Iris pigment epithelial cell (primary cell): ENCODE data around the gene MAN1A2.

ENCODE experiments used
- DNase-seq: peaks from one replicate; pipeline ENCODE4 v3.0.0-alpha.2; 2011; ENCODE audit warnings: low read depth

The MAN1A2 gene

GRCh38 chr1:117495068-117495467, 127.8 kb downstream of the MAN1A2 start:
- no peak for DNase-seq

- DNase-seq = peak; percentile 13
Observed at GRCh38 chr1:117499071-117499470, 131.8 kb downstream of the MAN1A2 start.

GRCh38 chr1:117500584-117500983, 133.3 kb downstream of the MAN1A2 start:
- DNase-seq = no peak

GRCh38 chr1:117501281-117501680, 134.0 kb downstream of the MAN1A2 start:
- DNase-seq = peak; percentile 87

GRCh38 chr1:117511273-117511672, 144.0 kb downstream of the MAN1A2 start:
- DNase-seq = no peak

GRCh38 chr1:117512728-117513321, 145.6 kb downstream of the MAN1A2 start:
- DNase-seq = peak; percentile 23

GRCh38 chr1:117523111-117523510, 155.9 kb downstream of the MAN1A2 start:
- DNase-seq = no peak

- DNase-seq = no peak
Observed at GRCh38 chr1:117527074-117527473, 159.8 kb downstream of the MAN1A2 start.

- peak; percentile 41 for DNase-seq
Observed at GRCh38 chr1:117527566-117528102, 160.4 kb downstream of the MAN1A2 start.

- DNase-seq = no peak
Observed at GRCh38 chr1:117529683-117530082, 162.4 kb downstream of the MAN1A2 start.

- DNase-seq = no peak
Observed at GRCh38 chr1:117531222-117531621, 164.0 kb downstream of the MAN1A2 start.

- DNase-seq = peak; percentile 63
Observed at GRCh38 chr1:117534995-117535467, 167.8 kb downstream of the MAN1A2 start.

GRCh38 chr1:117535821-117536220, 168.6 kb downstream of the MAN1A2 start:
- DNase-seq = no peak

GRCh38 chr1:117537291-117537920, 170.2 kb downstream of the MAN1A2 start:
- no peak for DNase-seq

GRCh38 chr1:117540532-117540931, 173.3 kb downstream of the MAN1A2 start:
- DNase-seq = no peak

GRCh38 chr1:117541003-117541402, 173.8 kb downstream of the MAN1A2 start:
- no peak for DNase-seq

- DNase-seq = no peak
Observed at GRCh38 chr1:117541585-117541984, 174.3 kb downstream of the MAN1A2 start.

GRCh38 chr1:117544509-117545109, 177.4 kb downstream of the MAN1A2 start:
- DNase-seq = no peak

- no peak for DNase-seq
Observed at GRCh38 chr1:117546467-117546866, 179.2 kb downstream of the MAN1A2 start.

GRCh38 chr1:117553471-117553870, 186.2 kb downstream of the MAN1A2 start:
- DNase-seq = no peak

- DNase-seq = no peak
Observed at GRCh38 chr1:117555806-117556205, 188.6 kb downstream of the MAN1A2 start.

GRCh38 chr1:117556341-117556740, 189.1 kb downstream of the MAN1A2 start:
- DNase-seq = no peak

GRCh38 chr1:117556976-117557375, 189.7 kb downstream of the MAN1A2 start:
- no peak for DNase-seq
